HG02798 (cell line): ENCODE data around the gene AKT1S1.
A peak's percentile ranks its signal among the peaks of the same experiment; 100 is the strongest.

Experiments used
- ATAC-seq: cut with Tn5 transposase; IDR thresholded peaks from one replicate; pipeline ENCODE4 v1.9.1; 2021; ENCODE audit warnings: mild to moderate bottlenecking; ENCODE audit not compliant: unreplicated experiment, poor library complexity

AKT1S1 gene

DNA sequence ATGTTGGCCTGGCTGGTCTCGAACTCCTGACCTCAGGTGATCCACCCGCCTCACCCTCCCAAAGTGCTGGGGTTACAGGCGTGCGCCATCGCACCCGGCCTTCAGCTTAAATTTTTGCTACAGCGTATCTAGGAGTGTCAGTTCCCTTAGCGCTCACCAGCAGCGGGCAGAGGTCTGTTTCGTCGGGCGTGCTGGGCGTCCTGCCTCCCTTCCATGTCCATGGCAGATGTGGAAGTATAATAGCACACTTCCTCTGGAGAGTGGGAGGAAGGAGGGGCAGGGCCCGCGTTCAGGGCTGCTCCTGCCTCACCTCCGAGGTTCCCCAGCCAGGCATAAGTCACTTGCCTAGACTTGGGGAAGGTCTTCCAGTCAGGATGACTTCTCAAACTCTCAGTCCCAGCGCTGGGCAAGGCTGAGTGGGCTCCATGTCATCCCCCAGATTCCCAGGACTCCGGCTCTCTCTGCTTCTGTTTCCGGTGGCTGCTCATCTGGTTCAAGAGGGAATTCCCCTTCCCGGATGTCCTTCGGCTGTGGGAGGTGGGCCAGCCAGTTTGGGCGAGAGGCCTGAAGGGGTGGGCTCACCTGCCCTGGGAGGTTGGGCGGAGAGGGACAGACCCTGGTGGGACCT is 10.0 kb upstream of the AKT1S1 start:
- no peak for ATAC-seq

DNA sequence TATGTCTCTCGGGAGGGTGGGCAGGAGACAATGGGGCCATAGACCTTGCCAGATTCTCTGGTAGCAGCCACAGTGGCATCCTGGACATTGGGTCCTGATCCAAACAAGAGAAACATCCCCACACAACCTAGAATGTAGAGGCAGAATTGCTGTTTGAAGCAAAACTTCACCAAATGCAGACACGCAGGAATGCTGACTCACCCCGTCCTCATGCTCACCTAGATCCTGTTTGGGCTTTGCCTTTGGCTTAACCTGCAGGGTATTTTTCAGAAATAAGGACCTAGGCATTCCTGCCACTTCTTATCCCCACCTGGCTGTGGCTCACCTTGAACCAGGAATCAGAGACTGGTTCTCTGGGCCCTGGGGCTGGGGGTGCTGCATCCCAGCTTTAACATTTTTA is 7.6 kb upstream of the AKT1S1 start:
- no peak for ATAC-seq

- no peak for ATAC-seq
Observed at GRCh38 chr19:49884109-49884508, 7.0 kb upstream of the AKT1S1 start.

GRCh38 chr19:49883094-49883493 is 5.9 kb upstream of the AKT1S1 start:
- no peak for ATAC-seq

DNA sequence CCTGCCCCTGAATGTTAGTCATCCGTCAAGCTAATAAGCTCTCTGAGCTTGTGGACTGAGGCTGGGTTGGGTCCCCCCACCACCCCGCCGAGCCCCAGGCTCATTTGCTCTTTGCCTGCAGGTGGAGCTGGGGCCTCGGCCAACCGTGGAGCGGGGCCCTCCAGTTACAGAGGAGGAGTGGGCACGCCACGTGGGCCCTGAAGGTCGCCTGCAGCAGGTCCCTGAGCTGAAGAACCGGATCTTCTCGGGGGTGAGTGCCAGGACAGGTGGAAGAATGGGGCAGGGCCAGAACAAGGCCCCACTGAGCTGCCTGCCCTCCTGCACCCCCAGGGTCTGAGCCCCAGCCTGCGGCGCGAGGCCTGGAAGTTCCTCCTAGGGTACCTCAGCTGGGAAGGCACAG is 5.5 kb upstream of the AKT1S1 start:
- ATAC-seq, result no peak

DNA sequence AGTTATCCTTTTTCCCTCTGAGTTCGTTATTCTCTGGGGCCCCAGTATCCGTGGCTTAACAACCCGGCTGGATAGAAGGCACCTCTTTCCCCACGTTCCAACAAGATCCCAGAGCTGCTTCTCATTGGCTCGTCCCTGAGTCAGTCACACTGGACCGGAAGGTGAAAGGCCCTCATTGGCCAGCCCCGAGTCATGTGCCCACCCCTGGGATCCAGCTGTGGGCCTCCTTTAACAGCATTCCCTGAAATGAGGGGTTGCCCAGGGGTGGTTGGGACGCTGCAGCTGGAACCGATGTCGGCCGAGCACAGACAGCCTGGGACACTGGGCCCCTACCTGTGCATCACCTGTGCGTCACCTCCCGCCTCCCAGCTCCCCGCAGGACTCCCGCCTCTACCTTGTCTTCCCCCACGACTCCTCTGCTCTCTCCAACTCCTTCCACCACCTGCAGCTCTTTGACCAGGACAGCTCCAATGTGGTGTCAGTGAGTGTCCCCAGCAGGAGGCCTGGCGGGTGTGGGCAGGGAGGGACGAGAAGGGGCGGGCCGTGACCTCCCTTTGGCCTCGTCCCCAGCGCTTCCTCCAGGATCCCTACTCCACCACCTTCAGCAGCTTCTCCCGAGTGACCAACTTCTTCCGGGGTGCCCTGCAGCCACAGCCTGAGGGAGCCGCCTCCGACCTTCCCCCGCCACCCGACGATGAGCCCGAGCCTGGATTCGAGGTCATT is 4.7 kb upstream of the AKT1S1 start:
- no peak for ATAC-seq

GRCh38 chr19:49881186-49881585 is 4.0 kb upstream of the AKT1S1 start:
- no peak for ATAC-seq

- ATAC-seq, result no peak
Observed at GRCh38 chr19:49880162-49880869, 3.2 kb upstream of the AKT1S1 start.

- no peak for ATAC-seq
Observed at GRCh38 chr19:49879243-49879963, 2.2 kb upstream of the AKT1S1 start.

GRCh38 chr19:49878744-49879070 is 1.6 kb upstream of the AKT1S1 start:
- no peak for ATAC-seq

DNA sequence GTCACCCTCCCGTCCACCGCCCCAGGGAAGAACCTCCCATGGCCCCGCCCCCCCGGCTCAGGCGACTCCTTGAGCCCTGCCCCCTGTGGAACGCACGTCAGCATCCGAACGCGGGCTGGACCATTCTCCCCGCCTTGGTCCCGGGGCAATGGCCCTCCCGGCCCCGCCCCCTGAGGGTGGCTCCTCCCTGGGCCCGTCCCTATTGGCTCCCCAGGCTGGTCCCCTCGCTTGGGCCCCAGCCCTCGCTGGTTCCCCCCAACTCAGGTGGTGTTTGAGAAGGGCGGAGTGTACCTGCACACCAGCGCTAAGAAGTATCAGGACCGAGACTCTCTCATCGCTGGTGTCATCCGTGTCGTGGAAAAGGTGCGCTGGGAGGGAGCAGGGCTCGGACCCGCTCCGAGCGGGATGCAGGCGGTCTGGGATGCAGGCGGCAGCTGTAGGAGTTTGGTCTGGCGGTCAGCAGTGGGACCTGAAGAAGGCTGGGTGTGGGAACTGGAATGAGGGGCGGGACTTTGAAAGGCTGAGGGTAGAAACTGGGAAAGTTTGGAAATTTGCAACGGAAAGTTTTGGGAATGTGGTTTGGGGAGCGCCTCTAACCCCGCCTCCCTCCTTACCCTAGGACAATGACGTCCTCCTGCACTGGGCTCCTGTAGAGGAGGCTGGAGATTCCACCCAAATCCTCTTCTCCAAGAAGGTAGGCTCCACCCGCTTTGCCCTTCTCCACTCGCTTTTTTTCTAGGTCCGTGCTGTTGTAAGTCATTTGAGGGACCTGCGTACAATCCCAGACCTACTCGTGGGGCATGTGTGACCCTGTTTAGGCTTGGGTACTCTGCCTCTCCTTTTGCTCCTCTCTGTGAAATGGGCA is 956 bp upstream of the AKT1S1 start:
- ATAC-seq, result peak; percentile 61

DNA sequence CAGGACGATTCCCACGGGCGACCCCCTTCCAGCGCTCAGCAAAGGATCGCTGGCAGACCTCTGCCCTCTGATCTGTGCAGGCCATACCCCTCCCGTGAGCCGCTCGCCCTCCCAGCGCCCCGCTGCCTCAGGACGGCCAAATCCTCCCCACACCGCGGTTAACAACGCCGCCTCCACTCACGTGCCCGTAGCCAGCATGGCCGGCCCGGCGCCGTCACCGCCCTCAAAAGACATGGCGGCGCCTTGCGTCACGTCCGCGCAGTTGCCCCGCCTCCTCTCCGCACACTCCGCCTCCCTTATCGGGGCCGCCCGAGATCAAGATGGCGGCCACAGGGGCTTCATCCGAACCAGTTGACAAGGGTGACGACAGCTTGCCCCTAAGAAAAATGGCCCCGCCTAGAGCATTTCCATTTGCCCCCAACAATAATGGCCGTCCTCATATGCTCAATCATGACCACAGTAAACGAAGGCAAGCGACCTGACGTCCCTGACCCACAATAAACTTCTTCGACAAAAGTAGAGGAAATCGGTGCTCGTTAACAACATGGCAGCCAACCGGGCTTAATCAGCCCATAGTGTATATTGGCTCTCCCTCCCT is 634 bp downstream of the AKT1S1 start:
- ATAC-seq, result peak; percentile 53

- no peak for ATAC-seq
Observed at GRCh38 chr19:49875857-49876421, 1.2 kb downstream of the AKT1S1 start.

DNA sequence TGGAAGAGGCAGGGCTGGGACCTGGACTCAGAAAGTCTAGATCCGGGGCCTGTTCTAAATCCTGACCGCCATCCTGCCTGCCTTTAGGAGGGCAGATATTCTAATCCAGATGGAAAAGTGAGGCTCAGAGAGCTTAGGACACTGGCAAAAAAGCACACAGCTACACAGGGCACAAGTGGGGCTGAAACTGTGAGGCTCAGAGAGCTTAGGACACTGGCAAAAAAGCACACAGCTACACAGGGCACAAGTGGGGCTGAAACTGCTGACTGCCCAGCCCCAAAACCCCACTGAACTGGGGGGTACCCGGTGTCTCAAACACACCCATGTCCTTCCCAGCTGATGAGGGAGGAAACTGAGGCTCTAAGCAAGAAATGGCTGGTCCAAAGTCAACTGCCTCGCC is 2.0 kb downstream of the AKT1S1 start:
- ATAC-seq, result no peak

GRCh38 chr19:49874503-49875157 is 2.5 kb downstream of the AKT1S1 start:
- ATAC-seq, result no peak

GRCh38 chr19:49873834-49874233 is 3.3 kb downstream of the AKT1S1 start:
- ATAC-seq, result no peak

GRCh38 chr19:49873129-49873521 is 4.0 kb downstream of the AKT1S1 start:
- ATAC-seq, result no peak

- no peak for ATAC-seq
Observed at GRCh38 chr19:49872245-49873128, 4.7 kb downstream of the AKT1S1 start.
